Measurements from ENCODE around the gene NRBP1.
A peak's percentile ranks its signal among the peaks of the same experiment; 100 is the strongest.

NRBP1 gene

GRCh38 chr2:27407798-27408491 lies 20.5 kb upstream of the NRBP1 start:
- H3K4me3 Mint-ChIP-seq: peak overlapping the region; percentile 85
- H3K9me3 Mint-ChIP-seq: peaks cover 9% of the 10 kb centered on the region
- peaks cover 33% of the 10 kb centered on the region for H3K36me3 Mint-ChIP-seq (ENCODE audit: low read depth)
- TF ChIP-seq CTCF (IDR thresholded peaks at IDR 0.05): peak; percentile 63
- H3K27ac Mint-ChIP-seq: peak overlapping the region; percentile 22
- peak; percentile 31 for DNase-seq
- peaks cover 39% of the 10 kb centered on the region for H3K4me1 Mint-ChIP-seq
- H3K27me3 Mint-ChIP-seq (ENCODE audit: low read depth, poor library complexity): peaks cover 18% of the 10 kb centered on the region

DNA sequence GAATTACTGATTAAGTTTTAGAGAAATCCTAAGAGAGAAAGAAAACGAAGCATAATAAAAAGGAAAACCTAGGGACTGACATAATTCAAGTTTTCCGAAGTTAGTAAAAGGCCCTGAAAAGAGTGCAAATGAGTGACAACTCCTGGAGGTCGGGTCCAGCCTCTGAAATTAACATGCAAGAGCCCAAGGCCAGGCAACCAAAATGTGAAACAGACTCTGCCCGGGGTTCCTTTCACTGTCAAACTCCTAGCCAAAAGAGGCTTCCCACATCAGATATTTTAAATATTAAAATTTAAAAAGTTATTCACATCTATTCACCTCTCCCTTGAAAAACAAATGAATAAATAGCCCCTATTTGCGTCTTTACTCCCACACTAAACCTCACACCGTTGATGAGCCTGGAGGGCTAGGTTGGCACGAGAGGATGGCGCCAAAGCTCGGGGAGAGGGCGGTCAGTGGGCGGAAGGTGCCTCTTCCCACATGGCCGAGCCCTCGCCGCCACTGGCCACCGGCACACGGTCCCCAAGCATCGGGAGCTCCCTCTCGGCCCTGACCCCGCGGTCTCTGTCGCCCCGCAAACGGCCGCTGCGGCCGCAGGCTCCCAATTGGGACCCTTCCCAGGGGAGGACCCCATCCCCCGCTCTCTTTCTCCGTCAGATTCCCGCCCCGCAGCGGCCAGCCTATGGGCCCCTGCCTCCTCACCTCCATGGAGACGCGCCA lies 19.7 kb upstream of the NRBP1 start:
- H3K9me3 Mint-ChIP-seq: peaks cover 9% of the 10 kb centered on the region
- no peak for TF ChIP-seq CTCF (IDR thresholded peaks at IDR 0.05)
- H3K27ac Mint-ChIP-seq: peak overlapping the region; percentile 77
- peaks cover 22% of the 10 kb centered on the region for H3K27me3 Mint-ChIP-seq (ENCODE audit: low read depth, poor library complexity)
- DNase-seq: peak; percentile 60
- peaks cover 27% of the 10 kb centered on the region for H3K36me3 Mint-ChIP-seq (ENCODE audit: low read depth)
- H3K4me3 Mint-ChIP-seq: peak overlapping the region; percentile 85
- H3K4me1 Mint-ChIP-seq: peaks cover 40% of the 10 kb centered on the region

DNA sequence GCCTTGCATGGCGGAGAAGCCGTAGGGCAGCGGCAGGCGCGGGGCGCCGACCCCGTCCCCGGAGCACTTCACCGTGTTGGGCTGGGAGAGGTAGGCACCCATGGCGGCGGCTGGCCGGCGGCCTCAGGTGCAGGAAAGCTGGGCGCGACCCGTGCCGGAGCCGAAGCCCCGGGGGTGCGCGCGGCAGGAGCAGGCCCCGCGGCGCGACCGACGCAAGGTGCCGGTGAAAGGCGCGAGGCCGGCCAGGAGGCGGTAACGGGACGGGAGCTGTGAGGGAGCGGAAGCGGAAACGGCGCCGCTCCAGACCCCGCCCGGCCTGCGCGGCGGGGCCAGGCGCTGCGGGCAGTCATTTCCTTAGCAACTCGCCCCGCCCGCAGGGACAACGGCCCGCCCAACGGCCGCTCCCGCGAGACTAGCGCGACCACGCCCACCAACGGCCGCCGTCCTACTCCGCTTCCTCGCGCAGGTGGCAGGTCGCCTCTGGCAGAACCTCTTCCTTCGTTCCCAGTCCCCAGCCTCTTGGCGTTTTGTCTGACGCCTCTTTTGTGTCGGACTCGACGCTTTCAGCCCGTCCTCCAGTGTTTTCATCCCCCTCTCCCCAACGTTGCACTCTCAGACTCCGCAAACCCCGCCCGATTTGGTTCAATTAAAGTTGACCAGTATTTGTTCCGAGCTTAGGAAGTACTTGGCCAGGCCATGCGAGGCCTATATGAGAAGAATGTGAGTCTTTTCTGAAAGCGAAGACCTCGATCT lies 18.9 kb upstream of the NRBP1 start, which contains the start of gene PPM1G:
Gene PPM1G (minus strand): TSS at position 271 of the 753 bp plus-strand sequence. CDS start 169 bp downstream, at position 102.
- H3K27me3 Mint-ChIP-seq (ENCODE audit: low read depth, poor library complexity): peaks cover 24% of the 10 kb centered on the region
- H3K4me1 Mint-ChIP-seq: peaks cover 40% of the 10 kb centered on the region
- no peak for TF ChIP-seq CTCF (IDR thresholded peaks at IDR 0.05)
- H3K4me3 Mint-ChIP-seq: peak within 1 kb of the TSS; percentile 87
- peak; percentile 97 for DNase-seq
- H3K27ac Mint-ChIP-seq: peak within 1 kb of the TSS; percentile 81
- peaks cover 9% of the 10 kb centered on the region for H3K9me3 Mint-ChIP-seq
- peaks cover 20% of the 10 kb centered on the region for H3K36me3 Mint-ChIP-seq (ENCODE audit: low read depth)

- TF ChIP-seq CTCF (IDR thresholded peaks at IDR 0.05): no peak
- Mint-ChIP-seq H3K4me1 (peaks cover 33% of the 10 kb centered on the region), H3K9me3 (peaks cover 9% of the 10 kb centered on the region), H3K36me3 (ENCODE audit: low read depth) (peaks cover 7% of the 10 kb centered on the region), H3K27me3 (ENCODE audit: low read depth, poor library complexity) (peaks cover 24% of the 10 kb centered on the region), H3K4me3 (no peak overlapping the region), H3K27ac (no peak overlapping the region)
- no peak for DNase-seq
Observed at GRCh38 chr2:27412419-27413152, 15.8 kb upstream of the NRBP1 start.

DNA sequence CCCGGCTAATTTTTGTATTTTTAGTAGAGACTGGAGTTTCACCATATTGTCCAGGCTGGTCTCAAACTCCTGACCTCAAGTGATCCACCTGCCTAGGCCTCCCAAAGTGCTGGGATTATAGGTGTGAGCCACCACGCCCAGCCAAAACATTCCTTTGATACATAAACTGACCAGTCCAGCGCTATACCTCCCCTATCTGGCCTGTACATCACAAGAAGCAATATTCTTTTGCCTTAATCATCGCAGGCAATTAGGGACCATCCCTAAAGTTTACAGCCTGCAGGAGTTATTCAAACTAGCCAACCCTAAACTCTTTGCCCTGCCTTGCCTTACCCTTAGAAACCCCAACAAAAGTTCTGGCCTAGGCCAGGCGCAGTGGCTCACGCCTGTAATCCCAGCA lies 12.3 kb upstream of the NRBP1 start:
- Mint-ChIP-seq H3K27ac (no peak overlapping the region), H3K9me3 (peaks cover 4% of the 10 kb centered on the region), H3K4me1 (peaks cover 16% of the 10 kb centered on the region), H3K4me3 (no peak overlapping the region), H3K36me3 (ENCODE audit: low read depth) (no peaks in the 10 kb centered on the region), H3K27me3 (ENCODE audit: low read depth, poor library complexity) (peaks cover 26% of the 10 kb centered on the region)
- DNase-seq: no peak
- TF ChIP-seq CTCF (IDR thresholded peaks at IDR 0.05): no peak

All from nephron progenitor cell (in vitro differentiated cells).